Stimulated activated CD4-positive, alpha-beta T cell treated with anti-CD3 and anti-CD28 coated beads, Interleukin-1b, Interleukin-23, amount 100 ng/mL, for 4 hours (primary cell): Measurements from ENCODE around the gene MARCHF10.
A peak's percentile ranks its signal among the peaks of the same experiment; 100 is the strongest.
"Not testable (repeated sequence)": the region's sequence is repeated elsewhere in the genome, so short reads cannot be mapped to it uniquely, and the experiment has no call there.

Source experiments
- DNase-seq, 2 donors: peaks; one replicate each; pipeline ENCODE4 v3.0.0-alpha.2; 2020; ENCODE audit warnings: low read depth in 2 of 2

MARCHF10 gene, protein sequence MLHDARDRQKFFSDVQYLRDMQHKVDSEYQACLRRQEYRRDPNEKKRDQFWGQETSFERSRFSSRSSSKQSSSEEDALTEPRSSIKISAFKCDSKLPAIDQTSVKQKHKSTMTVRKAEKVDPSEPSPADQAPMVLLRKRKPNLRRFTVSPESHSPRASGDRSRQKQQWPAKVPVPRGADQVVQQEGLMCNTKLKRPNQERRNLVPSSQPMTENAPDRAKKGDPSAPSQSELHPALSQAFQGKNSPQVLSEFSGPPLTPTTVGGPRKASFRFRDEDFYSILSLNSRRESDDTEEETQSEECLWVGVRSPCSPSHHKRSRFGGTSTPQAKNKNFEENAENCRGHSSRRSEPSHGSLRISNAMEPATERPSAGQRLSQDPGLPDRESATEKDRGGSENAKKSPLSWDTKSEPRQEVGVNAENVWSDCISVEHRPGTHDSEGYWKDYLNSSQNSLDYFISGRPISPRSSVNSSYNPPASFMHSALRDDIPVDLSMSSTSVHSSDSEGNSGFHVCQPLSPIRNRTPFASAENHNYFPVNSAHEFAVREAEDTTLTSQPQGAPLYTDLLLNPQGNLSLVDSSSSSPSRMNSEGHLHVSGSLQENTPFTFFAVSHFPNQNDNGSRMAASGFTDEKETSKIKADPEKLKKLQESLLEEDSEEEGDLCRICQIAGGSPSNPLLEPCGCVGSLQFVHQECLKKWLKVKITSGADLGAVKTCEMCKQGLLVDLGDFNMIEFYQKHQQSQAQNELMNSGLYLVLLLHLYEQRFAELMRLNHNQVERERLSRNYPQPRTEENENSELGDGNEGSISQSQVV

DNA sequence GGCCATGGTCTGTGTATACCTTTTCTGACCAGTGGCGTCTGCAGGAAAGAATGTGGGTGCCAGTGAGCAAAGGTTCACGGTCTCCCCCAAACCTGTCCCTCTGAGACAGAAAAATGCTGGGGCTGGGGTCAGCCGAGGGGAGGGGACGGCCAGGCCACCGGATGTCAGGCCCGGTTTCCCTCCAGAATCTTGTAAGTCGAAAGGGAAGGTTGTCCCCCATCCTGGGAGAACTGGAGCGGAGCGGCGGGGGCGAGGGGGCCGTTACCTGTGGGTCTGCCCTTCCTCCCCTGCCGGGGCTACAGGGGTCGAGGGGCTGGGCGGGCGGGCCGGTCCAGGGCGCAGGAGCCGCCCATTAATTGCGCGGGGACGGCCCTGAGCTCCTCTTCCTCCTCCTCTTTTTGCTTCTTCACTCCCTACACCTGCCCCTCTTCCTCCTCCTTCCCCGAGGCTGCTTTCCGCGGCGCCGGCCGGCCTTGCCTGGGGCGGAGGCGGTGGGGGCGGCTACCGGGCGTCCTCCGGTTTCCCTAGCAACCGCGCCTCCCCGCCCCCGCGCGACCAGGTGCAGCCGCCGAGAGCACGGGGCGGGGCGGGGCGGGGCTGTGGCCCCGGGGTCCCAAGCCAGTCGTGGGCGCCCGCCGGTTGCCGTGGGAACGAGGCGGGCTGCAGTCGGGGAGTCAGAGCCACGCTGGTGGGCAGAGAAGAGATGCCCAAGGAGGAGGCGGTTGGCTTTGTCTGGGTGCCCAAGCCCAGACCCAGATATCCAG, at the start of gene MARCHF10:
Gene MARCHF10 (minus strand): TSS at position 503 of the 764 bp plus-strand sequence. CDS start 6,579 bp downstream, outside the sequence.
- DNase-seq, result peak; percentile 32 to 43

- DNase-seq, result no peak
These were observed 49.4 kb upstream of the MARCHF10 start for GRCh38 chr17:62857526-62857925.

DNA sequence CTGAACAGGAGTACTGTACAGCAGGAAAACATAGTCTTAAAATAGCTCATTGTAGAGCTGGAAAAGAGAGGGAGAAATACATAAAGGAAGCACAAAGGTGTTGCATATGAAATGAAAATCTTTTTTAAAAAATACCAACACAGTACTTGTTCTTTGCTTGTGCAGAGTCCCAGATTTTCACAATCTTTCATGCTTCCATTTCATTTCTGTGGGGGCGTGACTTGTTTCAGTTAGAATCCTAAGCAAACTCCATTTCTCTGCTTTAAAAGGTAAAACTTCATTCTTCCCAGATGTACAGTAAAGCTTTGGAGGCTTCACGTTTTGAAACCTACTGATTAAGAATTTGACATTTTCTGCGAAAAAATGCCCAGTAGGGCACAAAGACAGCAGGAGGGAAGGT, 48.5 kb upstream of the MARCHF10 start:
- no peak for DNase-seq

- no peak for DNase-seq
These were observed 47.0 kb upstream of the MARCHF10 start for GRCh38 chr17:62855156-62855555.

- no peak for DNase-seq
These were observed 46.1 kb upstream of the MARCHF10 start for GRCh38 chr17:62854098-62854680.

- no peak for DNase-seq
These were observed 44.1 kb upstream of the MARCHF10 start for GRCh38 chr17:62852195-62852594.

GRCh38 chr17:62849591-62850415, 41.7 kb upstream of the MARCHF10 start:
- DNase-seq, result not testable (repeated sequence)

GRCh38 chr17:62848334-62848733, 40.2 kb upstream of the MARCHF10 start:
- no peak for DNase-seq

GRCh38 chr17:62847426-62847825, 39.3 kb upstream of the MARCHF10 start:
- DNase-seq, result no peak

- DNase-seq, result no peak
These were observed 32.8 kb upstream of the MARCHF10 start for GRCh38 chr17:62840871-62841270.

GRCh38 chr17:62833816-62834215, 25.7 kb upstream of the MARCHF10 start:
- not testable (repeated sequence) for DNase-seq

DNA sequence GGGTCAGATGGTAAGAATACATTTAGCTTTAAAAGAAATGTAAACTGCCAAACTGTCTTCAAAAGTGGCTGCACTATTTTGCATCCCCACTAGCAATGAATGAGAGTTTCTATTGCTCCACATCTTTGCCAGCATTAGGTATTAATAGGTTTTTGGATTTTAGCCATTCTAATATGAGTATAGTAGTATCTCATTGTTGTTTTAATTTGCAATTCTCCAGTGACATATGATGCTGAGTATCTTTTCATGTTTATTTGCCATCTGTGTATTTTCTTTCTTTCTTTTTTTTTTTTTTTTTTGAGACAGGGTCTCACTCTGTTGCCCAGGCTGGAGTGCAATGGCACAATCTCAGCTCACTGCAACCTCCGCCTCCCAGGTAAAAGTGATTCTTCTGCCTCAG, 24.3 kb upstream of the MARCHF10 start:
- DNase-seq, result no peak

GRCh38 chr17:62831066-62831465, 23.0 kb upstream of the MARCHF10 start:
- DNase-seq, result not testable (repeated sequence)

- no peak for DNase-seq
These were observed 19.8 kb upstream of the MARCHF10 start for GRCh38 chr17:62827746-62828485.

GRCh38 chr17:62826956-62827355, 18.8 kb upstream of the MARCHF10 start:
- DNase-seq, result no peak

DNA sequence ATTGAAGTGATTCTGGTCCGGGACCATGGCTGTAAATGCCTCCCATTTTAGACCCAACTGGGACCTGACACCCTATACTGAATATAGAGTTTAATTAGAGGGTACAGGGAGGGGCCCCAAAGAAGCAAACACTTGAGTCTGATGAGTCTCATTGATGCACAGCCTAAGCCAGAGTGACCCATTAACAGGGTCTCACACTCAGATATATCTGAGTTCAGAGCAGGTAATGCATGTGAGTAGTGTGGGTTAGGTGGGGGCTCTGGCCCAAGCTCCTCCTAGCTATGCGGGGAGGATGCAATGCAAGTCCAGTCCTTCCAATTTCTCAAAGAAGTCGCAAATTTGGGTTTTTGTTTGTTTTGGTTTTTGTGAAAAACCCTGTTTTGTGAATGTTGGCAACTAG, 17.1 kb upstream of the MARCHF10 start:
- DNase-seq, result no peak

- DNase-seq, result no peak
These were observed 16.4 kb upstream of the MARCHF10 start for GRCh38 chr17:62824290-62825131.

DNA sequence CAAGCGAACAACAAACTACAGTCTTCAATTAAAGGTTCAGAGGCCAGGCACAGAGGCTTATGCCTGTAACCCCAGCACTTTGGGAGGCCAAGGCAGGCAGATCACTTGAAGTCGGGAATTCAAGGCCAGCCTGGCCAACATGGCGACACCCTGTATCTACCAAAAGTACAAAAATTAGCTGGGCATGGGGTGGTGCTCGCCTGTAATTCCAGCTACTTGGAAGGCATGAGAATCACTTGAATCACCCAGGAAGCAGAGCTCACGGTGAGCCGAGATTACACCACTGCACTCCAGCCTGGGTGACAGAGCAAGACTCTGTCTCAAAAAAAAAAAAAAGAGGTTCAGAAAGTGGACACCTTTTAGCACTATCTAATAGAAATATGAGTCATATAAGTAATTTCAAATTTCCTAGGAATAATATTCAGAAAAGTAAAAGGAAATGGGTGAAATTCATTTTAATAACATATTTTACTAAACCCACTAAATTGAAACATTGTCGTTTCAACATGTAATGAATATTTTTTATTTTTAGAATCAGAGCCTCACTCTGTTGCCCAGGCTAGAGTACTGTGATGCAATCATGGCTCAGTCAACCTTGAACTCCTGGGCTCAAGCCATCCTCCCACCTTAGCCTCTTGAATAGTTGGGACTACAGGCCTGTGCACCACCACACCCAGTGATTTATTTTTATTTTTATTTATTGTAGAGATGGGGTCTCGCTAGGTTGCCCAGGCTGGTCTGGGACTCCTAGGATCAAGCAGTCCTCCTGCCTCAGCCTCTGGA, 15.2 kb upstream of the MARCHF10 start:
- DNase-seq, result no peak
